ENCODE measurements around the gene BAIAP2.

BAIAP2 gene

GRCh38 chr17:81039854-81040758 lies 5.2 kb downstream of the BAIAP2 start:
- peak; percentile 81 for DNase-seq

- no peak for DNase-seq
These were observed 5.9 kb downstream of the BAIAP2 start for GRCh38 chr17:81040791-81041337.

- no peak for DNase-seq
These were observed 7.7 kb downstream of the BAIAP2 start for GRCh38 chr17:81042606-81043005.

GRCh38 chr17:81043319-81043724 lies 8.4 kb downstream of the BAIAP2 start:
- DNase-seq: no peak

GRCh38 chr17:81043725-81044427 lies 8.9 kb downstream of the BAIAP2 start:
- DNase-seq: no peak

GRCh38 chr17:81044428-81044763 lies 9.4 kb downstream of the BAIAP2 start:
- DNase-seq: no peak

- peak; percentile 40 for DNase-seq
These were observed 10.0 kb downstream of the BAIAP2 start for GRCh38 chr17:81044764-81045589.

GRCh38 chr17:81045590-81046095 lies 10.7 kb downstream of the BAIAP2 start:
- DNase-seq: no peak

- no peak for DNase-seq
These were observed 11.3 kb downstream of the BAIAP2 start for GRCh38 chr17:81046132-81046769.

GRCh38 chr17:81046770-81047359 lies 11.9 kb downstream of the BAIAP2 start:
- no peak for DNase-seq

GRCh38 chr17:81048827-81049371 lies 13.9 kb downstream of the BAIAP2 start:
- DNase-seq: no peak

- no peak for DNase-seq
These were observed 14.5 kb downstream of the BAIAP2 start for GRCh38 chr17:81049372-81049911.

GRCh38 chr17:81049973-81050551 lies 15.1 kb downstream of the BAIAP2 start:
- DNase-seq: no peak

GRCh38 chr17:81050645-81051625 lies 16.0 kb downstream of the BAIAP2 start:
- DNase-seq: no peak

- DNase-seq: no peak
These were observed 17.4 kb downstream of the BAIAP2 start for GRCh38 chr17:81052199-81052997.

- no peak for DNase-seq
These were observed 18.4 kb downstream of the BAIAP2 start for GRCh38 chr17:81053041-81053970.

- no peak for DNase-seq
These were observed 19.4 kb downstream of the BAIAP2 start for GRCh38 chr17:81054308-81054707.

Data from fibroblast of skin of right quadriceps (primary cell).